Thyroid gland (tissue), 4 donors: ENCODE data around the gene FAM47E.

Experiments
- POLR2A ChIP-seq, 2 donors: fragments of 450-650 bp; IDR thresholded peaks; one replicate each; pipeline ENCODE4 v1.6.1; 2017; ENCODE audit warnings: antibody characterized with exemption in 2 of 2, mild to moderate bottlenecking in 2 of 2, moderate library complexity in 1 of 2
- TF ChIP-seq, protein P1 (sequence below), 6 experiments: fragments of 200-600 bp in 3 of 6; fragments of 450-650 bp in 3 of 6; sonication (generic) in 3 of 6; IDR thresholded peaks; one replicate each; pipeline ENCODE4 v1.5.1; 2016 to 2019; ENCODE audit warnings: antibody characterized with exemption in 6 of 6, mild to moderate bottlenecking in 2 of 6, inconsistent platforms in 1 of 6, moderate library complexity in 1 of 6

DNA sequence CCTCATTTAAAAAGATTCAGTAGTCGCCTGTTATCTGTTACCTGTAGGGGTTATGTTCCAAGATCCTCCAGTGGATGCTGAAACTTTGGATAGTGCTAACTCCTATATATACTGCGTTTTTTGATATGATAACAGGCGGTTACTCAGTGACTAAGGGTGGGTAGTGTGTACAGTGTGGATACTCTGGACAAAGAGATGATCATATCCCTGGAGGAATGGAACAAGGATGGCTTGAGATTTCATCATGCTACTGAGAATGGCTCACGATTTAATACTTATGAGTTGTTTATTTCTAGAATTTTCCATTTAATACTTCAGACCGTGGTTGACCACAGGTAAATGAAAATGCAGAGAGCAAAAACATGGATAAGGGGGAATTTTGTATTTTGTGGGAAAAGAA, 21.5 kb downstream of the FAM47E start:
- TF ChIP-seq, protein P1, sequence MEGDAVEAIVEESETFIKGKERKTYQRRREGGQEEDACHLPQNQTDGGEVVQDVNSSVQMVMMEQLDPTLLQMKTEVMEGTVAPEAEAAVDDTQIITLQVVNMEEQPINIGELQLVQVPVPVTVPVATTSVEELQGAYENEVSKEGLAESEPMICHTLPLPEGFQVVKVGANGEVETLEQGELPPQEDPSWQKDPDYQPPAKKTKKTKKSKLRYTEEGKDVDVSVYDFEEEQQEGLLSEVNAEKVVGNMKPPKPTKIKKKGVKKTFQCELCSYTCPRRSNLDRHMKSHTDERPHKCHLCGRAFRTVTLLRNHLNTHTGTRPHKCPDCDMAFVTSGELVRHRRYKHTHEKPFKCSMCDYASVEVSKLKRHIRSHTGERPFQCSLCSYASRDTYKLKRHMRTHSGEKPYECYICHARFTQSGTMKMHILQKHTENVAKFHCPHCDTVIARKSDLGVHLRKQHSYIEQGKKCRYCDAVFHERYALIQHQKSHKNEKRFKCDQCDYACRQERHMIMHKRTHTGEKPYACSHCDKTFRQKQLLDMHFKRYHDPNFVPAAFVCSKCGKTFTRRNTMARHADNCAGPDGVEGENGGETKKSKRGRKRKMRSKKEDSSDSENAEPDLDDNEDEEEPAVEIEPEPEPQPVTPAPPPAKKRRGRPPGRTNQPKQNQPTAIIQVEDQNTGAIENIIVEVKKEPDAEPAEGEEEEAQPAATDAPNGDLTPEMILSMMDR (IDR thresholded peaks at IDR 0.05): no peak
- no peak for TF ChIP-seq POLR2A (IDR thresholded peaks at IDR 0.05)
